Fibroblast of skin of left quadriceps (primary cell): ENCODE measurements around the gene TANGO2.

Experiments used
- DNase-seq, 2 experiments: peaks; one replicate each; pipeline ENCODE4 v3.0.0-alpha.2; 2013; ENCODE audit warnings: low read depth in 2 of 2

Gene TANGO2

GRCh38 chr22:19995611-19996339 is 25.1 kb upstream of the TANGO2 start:
- DNase-seq = no peak

DNA sequence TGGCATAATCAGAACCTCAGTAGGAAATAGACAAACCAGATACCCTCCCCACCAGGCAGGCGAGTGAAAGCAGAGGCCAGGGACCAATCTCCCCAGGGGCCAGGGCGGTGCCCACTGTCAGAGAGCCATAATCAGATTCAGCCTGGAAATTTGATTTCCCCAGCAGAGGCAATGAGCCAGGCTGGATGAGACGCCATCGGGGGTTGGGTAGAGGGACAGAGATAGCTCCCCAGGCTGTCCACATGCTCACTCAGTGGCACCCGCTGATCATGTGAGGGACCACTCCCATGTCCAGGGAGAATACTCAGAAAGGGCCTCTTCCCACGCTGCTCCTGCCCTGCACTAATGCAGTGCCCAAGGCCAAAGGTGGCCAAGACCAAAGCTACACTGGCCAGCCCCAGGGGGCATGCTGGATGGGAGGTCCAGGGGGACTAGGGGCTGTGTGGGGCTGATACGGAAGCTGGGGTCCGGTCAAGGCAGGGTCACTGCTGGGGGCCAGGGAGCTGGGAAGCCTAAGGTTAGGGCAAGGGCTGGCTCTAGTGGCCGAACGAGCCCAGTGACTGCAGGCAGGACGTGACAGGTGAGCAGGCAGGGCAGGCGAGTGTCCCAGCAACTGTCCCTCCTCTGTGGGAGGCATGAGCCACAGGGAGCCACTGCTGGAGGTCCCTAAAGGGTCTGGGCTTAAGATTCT is 24.1 kb upstream of the TANGO2 start:
- no peak for DNase-seq

DNA sequence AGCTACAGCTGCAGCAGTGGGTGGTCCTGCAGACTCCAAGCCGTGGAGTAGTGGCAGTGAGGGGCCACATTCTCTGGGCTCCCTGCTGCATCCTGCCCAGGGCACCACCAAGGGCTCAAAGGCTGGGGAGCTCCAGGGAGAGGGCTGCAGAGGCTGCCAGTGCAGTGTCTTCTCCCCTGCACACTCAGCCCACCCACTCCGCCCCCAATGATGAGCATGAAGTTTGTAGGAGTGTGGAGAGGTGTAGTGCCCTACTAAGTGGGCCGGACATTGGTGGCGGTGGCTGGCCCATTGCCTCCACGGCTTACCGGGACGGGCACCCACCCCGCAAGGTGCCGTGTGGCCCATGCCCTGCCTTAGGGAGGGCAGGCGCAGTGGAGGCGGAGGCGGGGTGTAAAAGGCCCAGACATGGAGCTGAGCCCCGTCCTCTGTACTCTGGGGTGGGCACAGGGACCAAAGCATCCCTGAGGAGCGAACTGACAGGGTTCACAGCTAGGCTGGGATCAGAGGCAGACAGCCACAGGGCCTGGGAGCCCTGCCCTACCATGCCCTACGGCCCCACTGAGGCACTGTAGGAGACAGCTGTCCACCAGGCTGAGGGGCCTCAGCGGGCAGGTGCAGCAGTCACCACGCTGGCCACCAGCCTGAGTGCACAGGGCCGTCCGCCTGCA is 23.2 kb upstream of the TANGO2 start:
- DNase-seq = no peak

DNA sequence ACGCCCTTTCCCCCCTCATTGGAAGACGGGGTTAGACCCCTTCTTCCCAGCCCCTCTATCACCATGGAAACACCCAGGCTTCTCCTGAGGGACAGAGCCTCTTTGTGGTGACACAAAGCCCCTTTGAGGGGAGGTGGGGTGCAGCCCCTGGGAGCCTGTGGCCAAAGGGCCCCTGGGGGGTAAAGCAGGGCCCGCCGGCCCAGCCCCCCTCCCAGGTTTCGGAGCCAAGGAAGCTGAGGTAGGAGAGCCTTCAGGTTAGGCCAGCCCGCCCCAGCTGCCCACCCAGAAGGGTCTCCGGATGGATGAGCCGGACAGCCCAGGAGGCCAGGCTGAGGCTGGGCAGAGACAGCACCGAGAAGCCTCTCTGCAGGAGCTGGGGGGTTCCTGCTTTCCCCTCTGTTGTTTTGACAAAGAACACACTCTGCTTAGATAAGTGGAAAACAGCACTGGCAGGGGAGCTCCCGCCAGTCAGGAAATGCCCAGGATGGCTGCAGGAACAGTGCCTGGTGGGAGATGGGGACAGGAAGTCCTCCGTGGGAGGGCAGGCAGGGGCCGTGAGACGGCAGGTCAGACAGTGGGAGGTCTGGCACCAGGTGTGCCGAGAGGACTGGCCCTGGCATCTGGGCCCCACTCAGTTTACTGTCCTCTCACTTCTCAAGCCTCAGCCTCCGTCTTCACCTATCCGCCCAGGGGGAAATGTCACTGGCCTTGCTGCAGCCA is 22.5 kb upstream of the TANGO2 start:
- no peak for DNase-seq

DNA sequence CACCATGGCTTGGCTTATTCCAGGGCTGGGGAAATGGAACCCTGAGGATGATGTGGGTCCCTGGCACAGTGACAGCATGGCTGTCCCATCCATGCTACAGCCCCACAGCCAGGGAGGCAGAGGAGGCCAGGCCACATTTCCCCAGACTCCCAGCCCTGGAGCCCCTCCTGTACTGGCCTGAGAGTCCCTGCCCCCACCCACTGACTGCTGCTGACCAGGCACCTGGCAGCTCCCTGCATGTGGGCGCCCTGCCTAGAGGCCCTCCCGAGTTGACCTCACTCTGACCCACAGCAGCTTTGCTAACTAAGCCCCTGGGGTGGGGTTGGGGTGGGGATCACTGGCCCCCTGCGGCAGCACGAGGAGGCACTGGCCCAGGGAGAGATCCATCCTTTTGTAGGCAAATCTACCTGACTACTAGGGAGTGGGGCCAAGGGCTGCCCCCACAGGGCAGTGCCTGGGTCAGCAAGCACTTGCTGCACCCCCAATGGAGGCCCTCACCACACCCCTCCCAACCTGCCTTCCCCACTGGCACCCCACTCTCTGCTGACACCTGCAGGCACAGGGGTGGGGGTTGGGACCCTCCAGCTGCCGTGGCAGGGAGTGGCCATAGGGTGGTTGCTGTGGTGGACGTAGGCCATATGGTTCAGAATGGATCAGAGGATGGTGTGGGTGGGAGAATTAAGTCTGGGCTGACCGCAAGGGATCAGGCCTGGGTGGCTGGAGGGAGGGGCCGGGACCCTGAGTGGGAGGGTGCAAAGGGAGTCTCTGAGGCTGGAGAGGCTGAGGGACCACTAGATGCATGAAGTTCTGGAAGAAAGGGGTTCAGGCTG is 21.7 kb upstream of the TANGO2 start:
- DNase-seq = no peak

GRCh38 chr22:20000246-20001081 is 20.4 kb upstream of the TANGO2 start:
- no peak for DNase-seq

GRCh38 chr22:20001082-20001638 is 19.8 kb upstream of the TANGO2 start:
- DNase-seq = no peak

DNA sequence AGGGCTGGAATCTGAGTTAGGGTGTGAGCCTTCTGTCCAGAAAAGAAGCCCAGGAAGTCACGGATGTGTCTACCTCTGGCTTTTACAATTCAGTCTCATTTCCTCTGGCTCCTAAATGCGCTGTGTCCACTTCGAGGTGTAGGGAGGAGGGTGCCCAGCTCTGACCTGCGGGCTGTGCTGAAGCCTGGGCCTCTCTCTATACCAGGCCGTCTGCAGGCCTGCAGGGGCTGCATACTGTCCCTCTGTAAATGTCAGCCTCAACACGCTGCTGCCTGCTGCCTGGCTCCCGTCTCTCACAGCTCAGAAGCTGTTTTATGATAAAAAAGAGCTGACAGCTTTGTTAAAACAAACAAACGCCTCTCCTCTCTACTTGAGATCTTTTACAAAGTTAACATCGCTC is 18.8 kb upstream of the TANGO2 start:
- DNase-seq = no peak

DNA sequence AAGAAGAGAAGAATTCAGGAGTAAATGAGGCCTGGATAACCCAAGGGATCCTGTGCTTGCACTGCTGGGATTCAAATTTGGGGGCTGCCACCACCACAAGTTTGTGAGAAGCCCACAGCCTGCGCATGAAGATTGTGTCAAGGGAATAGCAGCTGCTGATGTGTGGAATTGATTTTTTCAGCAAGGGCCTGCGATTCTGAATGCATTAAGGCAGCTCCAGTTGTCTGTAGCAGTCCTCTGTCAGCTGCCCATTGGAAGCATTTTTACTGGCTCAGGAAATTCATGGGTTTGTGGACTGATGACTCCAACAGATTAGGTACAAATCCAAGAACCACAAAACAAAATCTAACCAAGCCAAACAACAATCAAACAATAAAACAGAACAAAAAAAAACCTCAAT is 18.3 kb upstream of the TANGO2 start:
- no peak for DNase-seq

DNA sequence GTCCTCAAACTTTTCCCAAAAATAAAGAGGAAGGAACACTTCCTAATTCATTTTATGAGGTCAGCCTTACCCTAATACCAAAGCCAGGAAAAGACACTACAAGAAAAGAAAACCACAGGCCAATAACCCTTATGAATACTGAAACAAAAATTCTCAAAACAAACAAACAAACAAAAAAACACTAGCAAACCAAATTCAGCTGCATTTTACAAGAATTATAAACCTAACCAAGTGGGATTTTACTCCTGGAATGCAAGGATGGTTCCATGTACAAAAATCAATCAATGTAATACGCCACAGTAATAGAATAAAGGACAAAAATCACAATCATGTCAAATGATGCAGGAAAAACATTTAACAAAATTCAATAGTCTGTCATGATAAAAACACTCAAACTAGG is 17.6 kb upstream of the TANGO2 start:
- no peak for DNase-seq

DNA sequence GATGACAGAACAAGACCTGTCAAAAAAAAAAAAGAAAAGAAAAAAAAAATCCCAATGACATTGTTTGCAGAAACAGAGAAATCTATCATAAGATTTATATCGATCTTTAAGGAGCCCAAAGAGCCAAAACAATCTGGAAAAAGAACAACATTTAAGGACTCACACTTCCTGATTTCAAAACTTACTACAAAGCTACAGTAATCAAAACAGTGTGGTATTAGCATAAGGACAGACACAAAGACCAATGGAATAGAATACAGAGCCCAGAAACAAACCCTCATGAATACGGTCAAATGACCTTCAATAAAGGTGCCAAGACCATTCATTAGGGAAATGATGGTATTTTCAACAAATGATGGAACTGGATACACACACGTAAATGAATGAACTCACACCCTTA is 16.4 kb upstream of the TANGO2 start:
- DNase-seq = no peak

DNA sequence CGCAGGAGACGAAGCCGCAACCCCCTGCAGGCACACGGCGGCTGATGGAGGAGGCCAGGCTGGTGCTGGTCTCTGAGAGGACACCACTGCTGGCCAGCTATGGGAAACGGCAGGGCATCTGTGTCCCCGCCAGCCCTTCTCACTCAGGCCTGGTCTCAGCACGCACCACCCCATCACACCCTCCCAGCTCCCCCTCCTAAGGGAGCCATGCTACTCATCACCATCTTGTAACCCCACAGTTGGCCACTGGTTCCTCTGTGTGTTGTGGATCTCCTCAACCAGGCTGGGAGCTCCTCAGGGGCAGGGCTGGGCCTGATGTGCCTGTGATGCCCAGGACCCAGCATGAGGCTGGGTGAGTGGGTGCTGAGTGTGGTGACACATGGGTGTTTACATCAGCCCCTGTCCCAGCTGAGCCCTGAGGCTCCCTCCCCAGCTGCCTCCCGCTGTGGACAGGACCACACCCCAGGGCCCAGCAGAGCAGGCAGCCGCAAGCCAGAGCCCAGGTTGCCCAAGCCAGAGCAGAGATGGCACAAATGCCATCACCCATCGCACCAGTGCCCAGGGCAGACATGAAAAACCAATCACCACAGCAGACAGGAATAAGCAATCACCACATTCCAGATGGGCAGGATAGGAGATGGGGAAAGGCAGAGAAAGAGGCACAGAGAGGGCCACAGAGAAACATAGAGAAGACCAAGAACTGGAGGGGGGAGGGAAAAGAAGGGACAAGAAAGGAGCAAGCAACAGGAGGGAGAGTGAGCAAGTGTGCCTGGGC is 12.5 kb upstream of the TANGO2 start:
- no peak for DNase-seq

DNA sequence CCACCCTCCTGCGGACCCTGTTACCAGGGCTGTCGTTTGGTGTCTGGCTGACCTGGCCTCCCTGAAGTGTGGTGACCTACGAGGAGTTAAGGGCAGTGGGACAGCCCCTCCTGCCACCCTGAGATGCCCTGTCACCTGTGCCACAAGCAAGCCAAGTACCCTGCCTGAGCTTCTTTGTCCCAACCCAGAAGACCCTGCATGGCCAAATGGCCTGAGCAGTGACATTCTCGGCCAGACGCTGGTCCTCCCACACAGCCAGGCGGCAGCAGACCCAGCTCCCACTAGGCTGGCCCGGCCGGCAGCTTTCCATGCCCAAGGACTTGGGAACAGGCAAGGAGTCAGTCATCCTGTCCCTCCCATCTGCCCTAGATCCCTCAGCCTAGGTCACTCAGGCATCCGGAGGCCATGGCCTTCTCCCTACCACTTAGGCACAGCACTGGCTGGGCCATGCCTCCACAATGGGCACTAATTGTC is 11.9 kb upstream of the TANGO2 start:
- DNase-seq = no peak

- DNase-seq = no peak
Observed at GRCh38 chr22:20009582-20010306, 11.2 kb upstream of the TANGO2 start.

- no peak for DNase-seq
Observed at GRCh38 chr22:20010307-20011122, 10.4 kb upstream of the TANGO2 start.

DNA sequence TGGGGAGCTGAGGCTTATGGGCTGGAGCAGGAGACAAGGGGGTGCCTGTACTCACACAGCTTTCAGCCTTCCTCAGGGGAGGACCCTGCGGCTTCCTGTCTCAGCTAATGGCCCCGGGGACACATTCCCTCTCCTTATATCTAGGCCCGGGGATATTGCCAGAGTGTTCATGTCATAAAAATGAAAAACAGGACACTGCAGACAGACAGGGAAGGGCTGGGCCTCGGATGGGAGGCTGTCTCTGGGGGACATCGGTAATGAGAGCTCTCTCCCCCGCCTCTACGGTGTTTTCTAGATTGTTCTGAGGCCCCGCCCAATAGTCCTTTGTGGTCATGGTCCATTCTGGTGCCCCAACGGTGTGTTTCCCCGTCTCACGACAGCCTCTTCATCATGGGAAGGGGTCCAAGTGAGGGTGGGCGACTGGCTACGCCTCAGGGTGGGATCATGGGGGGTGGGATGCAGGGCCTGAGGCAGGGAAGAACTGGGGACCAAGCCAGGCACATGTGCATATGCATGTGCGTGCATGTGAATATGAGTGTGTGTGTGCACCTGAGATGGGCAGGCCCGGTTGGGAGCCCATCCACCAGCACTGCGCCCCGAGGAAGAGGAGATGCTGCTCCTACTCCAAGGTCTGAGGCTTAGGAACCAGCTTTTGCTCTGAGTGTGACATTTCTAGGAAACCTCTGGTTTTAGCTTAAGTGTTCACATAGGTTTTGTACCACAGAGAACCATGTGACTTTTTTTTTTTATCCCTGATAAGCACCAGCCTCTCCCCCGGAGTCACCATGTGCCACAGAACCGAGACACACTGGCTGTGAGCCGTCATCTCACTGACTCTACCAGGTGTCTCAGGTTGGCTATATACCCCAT is 9.6 kb upstream of the TANGO2 start:
- DNase-seq = no peak
